Fibroblast of pulmonary artery (primary cell): ENCODE data around the gene YAF2.

ENCODE experiments used
- DNase-seq: peaks from one replicate; pipeline ENCODE4 v3.0.0-alpha.2; 2010; ENCODE audit warnings: low read depth
- H3K4me3 ChIP-seq: replicated peaks from 2 replicates; pipeline ENCODE4 v1.5.1; 2011; ENCODE audit warnings: low read depth, mild to moderate bottlenecking, control low read depth, low read length, moderate library complexity
- TF ChIP-seq, protein P1 (sequence below): IDR thresholded peaks from 2 replicates; pipeline ENCODE4 v1.5.1; 2011; ENCODE audit warnings: mild to moderate bottlenecking, control low read depth, low read length, inconsistent platforms; ENCODE audit errors: missing control alignments

YAF2 gene

DNA sequence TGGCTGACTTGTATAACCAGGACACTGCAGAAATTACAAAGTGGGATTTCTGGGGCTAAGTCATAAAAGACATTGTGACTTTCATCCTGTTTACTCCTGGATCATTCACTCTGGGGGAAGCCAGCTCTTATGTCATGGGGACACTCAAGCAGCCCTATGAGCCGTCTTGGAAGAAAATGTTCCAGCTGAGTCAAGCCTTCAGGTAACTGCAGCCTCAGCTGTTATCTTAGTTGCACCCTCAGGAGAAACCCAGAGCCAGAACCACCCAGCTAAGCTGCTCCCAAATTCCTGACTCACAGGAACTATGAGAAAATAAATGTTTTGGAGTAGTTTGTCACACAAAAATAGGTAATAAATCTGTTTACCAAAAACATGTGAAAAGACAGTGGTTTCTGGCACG, 50.2 kb downstream of the YAF2 start:
- TF ChIP-seq, protein P1, sequence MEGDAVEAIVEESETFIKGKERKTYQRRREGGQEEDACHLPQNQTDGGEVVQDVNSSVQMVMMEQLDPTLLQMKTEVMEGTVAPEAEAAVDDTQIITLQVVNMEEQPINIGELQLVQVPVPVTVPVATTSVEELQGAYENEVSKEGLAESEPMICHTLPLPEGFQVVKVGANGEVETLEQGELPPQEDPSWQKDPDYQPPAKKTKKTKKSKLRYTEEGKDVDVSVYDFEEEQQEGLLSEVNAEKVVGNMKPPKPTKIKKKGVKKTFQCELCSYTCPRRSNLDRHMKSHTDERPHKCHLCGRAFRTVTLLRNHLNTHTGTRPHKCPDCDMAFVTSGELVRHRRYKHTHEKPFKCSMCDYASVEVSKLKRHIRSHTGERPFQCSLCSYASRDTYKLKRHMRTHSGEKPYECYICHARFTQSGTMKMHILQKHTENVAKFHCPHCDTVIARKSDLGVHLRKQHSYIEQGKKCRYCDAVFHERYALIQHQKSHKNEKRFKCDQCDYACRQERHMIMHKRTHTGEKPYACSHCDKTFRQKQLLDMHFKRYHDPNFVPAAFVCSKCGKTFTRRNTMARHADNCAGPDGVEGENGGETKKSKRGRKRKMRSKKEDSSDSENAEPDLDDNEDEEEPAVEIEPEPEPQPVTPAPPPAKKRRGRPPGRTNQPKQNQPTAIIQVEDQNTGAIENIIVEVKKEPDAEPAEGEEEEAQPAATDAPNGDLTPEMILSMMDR: no peak
- no peak for DNase-seq
- H3K4me3 ChIP-seq: no peak overlapping the region

DNA sequence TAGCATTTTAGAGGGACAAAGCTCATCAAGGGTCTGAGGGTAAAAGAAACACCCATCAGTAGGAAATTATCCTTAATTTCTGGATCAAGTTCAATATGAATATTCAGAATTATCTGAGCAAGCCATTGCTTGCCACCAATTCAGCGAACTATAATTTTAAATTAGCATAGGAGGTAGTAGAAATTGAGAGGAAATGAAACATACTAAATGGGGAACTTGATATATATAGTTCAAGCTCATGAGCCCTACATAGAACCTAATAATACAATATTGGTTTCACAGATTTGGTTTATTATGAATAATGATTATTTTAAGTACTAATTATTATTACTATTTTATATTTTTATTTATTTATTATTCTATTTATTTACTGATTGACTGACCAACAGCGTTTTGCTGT, 51.3 kb downstream of the YAF2 start:
- H3K4me3 ChIP-seq: no peak overlapping the region
- TF ChIP-seq, protein P1: no peak
- DNase-seq: no peak

DNA sequence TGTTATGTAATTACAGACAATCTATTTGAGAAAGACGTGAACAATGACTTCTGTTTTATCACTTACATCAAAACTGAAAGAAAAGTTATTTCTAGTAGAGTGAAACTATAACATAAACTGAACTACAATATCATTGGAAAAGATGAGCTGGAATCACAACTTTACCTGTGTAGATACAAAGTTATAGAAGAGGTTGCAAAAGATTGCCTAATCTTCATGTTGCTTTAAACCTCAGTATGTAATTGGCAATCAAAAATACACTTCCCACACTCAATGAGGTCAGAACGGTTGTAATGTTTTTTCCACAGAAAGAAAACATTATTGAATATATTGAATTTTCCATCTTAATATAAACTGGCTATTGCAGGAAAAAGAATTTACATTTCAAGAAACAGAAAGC, 55.7 kb downstream of the YAF2 start:
- no peak overlapping the region for H3K4me3 ChIP-seq
- DNase-seq: no peak
- TF ChIP-seq, protein P1: no peak

DNA sequence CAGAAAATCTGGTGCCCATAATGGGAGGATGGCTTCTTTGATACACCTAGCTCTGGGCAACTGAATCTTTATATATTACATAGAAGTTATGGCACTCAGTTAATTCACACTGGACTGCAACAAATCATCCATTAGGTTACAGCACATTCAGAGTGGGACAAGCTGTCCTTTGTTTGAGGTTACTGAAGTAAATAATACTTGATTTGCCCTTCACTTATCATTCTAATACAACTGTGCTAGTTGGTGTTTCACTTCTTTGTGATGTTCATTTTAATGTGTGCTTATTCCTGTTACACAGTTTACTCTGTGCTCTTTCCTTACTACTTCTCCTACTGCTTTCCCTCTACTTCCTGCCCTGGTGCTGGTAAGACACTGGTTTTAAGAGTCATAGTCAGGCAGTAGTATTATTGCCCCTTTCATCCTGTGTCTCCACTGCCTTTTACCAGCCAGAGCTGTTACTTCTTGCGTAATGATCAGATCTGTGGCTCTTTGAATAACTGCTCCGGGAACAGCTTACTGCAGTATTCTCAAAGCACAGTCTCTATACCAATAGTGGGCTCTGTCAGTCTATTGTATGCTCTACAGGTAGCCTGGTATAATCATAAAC, 57.0 kb downstream of the YAF2 start:
- DNase-seq: peak; percentile 56
- H3K4me3 ChIP-seq: no peak overlapping the region
- TF ChIP-seq, protein P1: no peak

DNA sequence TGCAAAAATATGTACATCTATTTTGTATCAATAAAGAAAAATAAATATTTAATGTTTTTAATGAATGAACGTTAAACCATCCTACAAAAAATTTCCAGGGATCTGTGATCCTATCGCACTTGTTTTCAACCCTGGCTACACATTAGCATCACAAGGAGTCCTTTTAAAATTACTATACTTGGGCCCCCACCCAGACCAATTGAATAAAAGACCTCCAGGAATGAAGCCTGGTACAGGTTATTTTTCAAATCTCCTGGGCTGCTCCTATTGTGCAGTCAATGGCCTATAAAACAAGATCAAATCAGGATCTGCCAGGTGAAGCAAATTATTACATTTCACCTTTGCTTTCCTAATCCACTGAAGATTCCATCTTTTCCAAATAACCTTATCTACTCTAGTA, 59.9 kb downstream of the YAF2 start:
- H3K4me3 ChIP-seq: no peak overlapping the region
- DNase-seq: no peak
- TF ChIP-seq, protein P1: no peak

DNA sequence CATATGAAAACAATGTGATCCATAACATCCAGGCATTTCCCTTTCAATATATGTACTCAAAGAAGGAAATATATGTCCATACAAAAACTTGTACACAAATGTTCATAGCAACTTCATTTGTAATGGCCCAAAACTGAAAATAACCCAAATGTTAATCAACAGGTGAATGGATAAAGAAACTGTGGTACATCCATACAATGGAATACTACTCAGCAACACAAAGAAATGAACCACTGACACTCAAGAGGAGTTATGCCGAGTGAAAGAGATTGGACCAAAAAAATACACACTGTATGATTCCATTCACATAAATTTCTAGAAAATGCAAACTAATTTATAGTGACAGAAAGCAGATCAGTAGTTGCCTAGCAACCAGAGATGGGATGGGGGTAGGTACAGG, 63.1 kb downstream of the YAF2 start:
- TF ChIP-seq, protein P1: no peak
- no peak for DNase-seq
- H3K4me3 ChIP-seq: no peak overlapping the region

DNA sequence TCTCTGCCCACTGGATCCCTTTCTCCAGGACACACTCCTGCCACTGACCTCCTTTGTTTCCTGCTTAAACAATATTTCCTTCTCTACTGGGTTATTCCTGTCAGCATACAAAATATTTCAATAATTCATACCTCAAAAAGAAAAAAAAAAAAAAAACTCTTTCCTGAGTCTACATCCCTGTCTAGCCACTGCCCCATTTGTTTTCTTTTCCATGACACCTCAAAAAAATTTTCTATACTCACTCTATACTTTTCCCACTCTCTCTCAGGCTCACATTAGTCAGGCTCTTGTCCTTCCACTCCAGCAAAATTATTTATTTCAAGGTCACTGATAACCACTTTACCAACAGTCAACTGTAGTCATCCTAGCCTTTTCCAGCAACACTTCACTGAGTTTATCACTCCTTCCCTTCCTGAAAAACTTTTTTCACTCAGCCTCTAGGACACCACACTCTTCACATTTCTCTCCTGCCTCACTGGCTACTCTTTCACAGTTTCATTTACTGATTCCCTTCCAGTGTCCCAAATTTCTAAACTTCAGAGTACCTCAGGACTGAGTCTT, 64.0 kb downstream of the YAF2 start:
- TF ChIP-seq, protein P1: no peak
- no peak overlapping the region for H3K4me3 ChIP-seq
- no peak for DNase-seq
